Trophoblast cell (in vitro differentiated cells and primary cell): ENCODE results near the gene ITPK1.

Experiments used
- DNase-seq, 2 donors: peaks; one replicate each; pipeline ENCODE4 v3.0.0-alpha.2; 2016
- H2AFZ ChIP-seq: 2 replicates; pipeline ENCODE4 v1.6.1; 2013; ENCODE audit warnings: low read length, moderate library complexity, mild to moderate bottlenecking; ENCODE audit not compliant: insufficient read depth, poor library complexity
- H2AK5ac ChIP-seq: 2 replicates; pipeline ENCODE4 v1.6.1; 2013; ENCODE audit warnings: mild to moderate bottlenecking, low read length
- H2BK120ac ChIP-seq: 2 replicates; pipeline ENCODE4 v1.6.1; 2013; ENCODE audit warnings: low read length, mild to moderate bottlenecking, moderate library complexity; ENCODE audit not compliant: insufficient read depth, poor library complexity
- H2BK12ac ChIP-seq: 2 replicates; pipeline ENCODE4 v1.6.1; 2013; ENCODE audit warnings: mild to moderate bottlenecking, low read length, moderate library complexity
- H2BK5ac ChIP-seq: 2 replicates; pipeline ENCODE4 v1.6.1; 2013; ENCODE audit warnings: low read length, low read depth, moderate library complexity, mild to moderate bottlenecking; ENCODE audit not compliant: poor library complexity
- H3K14ac ChIP-seq: 2 replicates; pipeline ENCODE4 v1.6.1; 2013; ENCODE audit warnings: mild to moderate bottlenecking, low read length
- H3K18ac ChIP-seq: 2 replicates; pipeline ENCODE4 v1.6.1; 2013; ENCODE audit warnings: mild to moderate bottlenecking, low read length
- H3K23ac ChIP-seq: 2 replicates; pipeline ENCODE4 v1.6.1; 2013; ENCODE audit warnings: low read length
- H3K27ac ChIP-seq: 2 replicates; pipeline ENCODE4 v1.5.1; 2013; ENCODE audit warnings: low read depth, mild to moderate bottlenecking, inconsistent platforms, low read length, moderate library complexity
- H3K27me3 ChIP-seq: 2 replicates; pipeline ENCODE4 v1.6.1; 2013; ENCODE audit warnings: inconsistent platforms, mild to moderate bottlenecking, low read length, moderate library complexity; ENCODE audit not compliant: insufficient read depth
- H3K36me3 ChIP-seq, 2 experiments: 1 replicate in 1 of 2; 2 replicates in 1 of 2; pipeline ENCODE4 v1.6.1; 2013; ENCODE audit warnings: low read length in 2 of 2, mild to moderate bottlenecking in 2 of 2, moderate library complexity in 1 of 2; ENCODE audit not compliant: insufficient read depth in 2 of 2, control insufficient read depth in 1 of 2
- H3K4ac ChIP-seq: 2 replicates; pipeline ENCODE4 v1.6.1; 2013; ENCODE audit warnings: low read depth, mild to moderate bottlenecking, low read length, moderate library complexity
- H3K4me1 ChIP-seq, 2 experiments: 1 replicate in 1 of 2; 2 replicates in 1 of 2; pipeline ENCODE4 v1.6.1; 2013; ENCODE audit warnings: low read length in 2 of 2, mild to moderate bottlenecking in 2 of 2, moderate library complexity in 1 of 2; ENCODE audit not compliant: insufficient read depth in 2 of 2, control insufficient read depth in 1 of 2
- H3K4me2 ChIP-seq: 2 replicates; pipeline ENCODE4 v1.6.1; 2013; ENCODE audit warnings: inconsistent platforms, mild to moderate bottlenecking, low read length, moderate library complexity
- H3K4me3 ChIP-seq: 2 replicates; pipeline ENCODE4 v1.5.1; 2013; ENCODE audit warnings: mild to moderate bottlenecking, low read depth, low read length, inconsistent platforms
- H3K79me1 ChIP-seq: one replicate; pipeline ENCODE4 v1.6.1; 2013; ENCODE audit warnings: low read length
- H3K79me2 ChIP-seq: 2 replicates; pipeline ENCODE4 v1.6.1; 2013; ENCODE audit warnings: low read length, mild to moderate bottlenecking; ENCODE audit not compliant: control insufficient read depth, insufficient read depth, poor library complexity
- H3K9ac ChIP-seq: 2 replicates; pipeline ENCODE4 v1.6.1; 2013; ENCODE audit warnings: mild to moderate bottlenecking, low read length
- H3K9me3 ChIP-seq: 2 replicates; pipeline ENCODE4 v1.6.1; 2013; ENCODE audit warnings: low read depth, mild to moderate bottlenecking, control low read depth, inconsistent platforms, low read length; ENCODE audit not compliant: insufficient read depth
- H4K12ac ChIP-seq: 2 replicates; pipeline ENCODE4 v1.6.1; 2013; ENCODE audit warnings: low read depth, mild to moderate bottlenecking, low read length, moderate library complexity
- H4K8ac ChIP-seq: 2 replicates; pipeline ENCODE4 v1.6.1; 2013; ENCODE audit warnings: low read depth, mild to moderate bottlenecking, low read length, moderate library complexity
- H4K91ac ChIP-seq: one replicate; pipeline ENCODE4 v1.6.1; 2013; ENCODE audit warnings: low read depth, mild to moderate bottlenecking, low read length, moderate library complexity
- WGBS: extraction: QIAGEN DNeasy Blood & Tissue Kit; methylation state at CpG from one replicate; pipeline ENCODE4 v1.1.7; 2013; ENCODE audit warnings: missing lambda C conversion rate; ENCODE audit not compliant: insufficient read length, insufficient coverage; ENCODE audit errors: extremely low coverage; 5-methylcytosine and 5-hydroxymethylcytosine counted together

ITPK1 gene

DNA sequence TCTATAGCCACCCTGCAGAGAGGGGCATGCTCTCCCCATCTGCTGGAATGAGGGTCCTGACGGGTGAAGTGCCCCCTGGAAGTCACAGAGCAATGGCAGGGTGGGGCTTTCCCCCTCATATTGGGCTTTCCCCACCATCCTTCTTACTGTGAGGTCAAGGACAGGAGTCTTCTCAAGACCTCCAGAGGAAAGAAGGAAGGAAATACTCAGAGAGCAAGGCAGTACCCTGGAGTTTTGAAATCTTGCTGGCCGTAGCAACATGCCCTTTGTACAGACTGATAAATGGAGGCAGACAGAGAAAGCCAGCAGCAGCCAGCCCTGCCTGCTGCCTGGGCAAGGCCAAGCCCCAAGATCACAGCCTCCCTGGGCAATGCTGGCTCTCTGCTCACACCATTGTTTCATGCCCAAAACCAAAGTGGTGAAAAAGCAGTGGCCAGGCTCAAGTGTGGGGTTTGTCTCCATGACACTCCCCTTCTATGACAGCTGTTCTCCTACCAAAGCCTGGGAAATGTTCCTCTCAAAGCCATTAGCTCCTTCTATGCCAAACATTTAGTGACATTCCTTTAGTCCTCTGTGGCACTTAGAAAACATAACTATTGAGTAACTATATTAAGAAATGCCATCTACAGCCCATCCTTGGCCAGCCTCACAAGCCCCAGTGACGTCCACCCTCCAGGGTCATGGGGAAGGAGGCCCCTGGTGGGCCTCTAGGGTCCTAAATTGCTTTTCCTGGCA, 13.2 kb upstream of the ITPK1 start:
- no peak overlapping the region for H2BK120ac ChIP-seq
- no peak overlapping the region for H3K14ac ChIP-seq
- H3K27me3 ChIP-seq: no peaks in the 10 kb centered on the region
- H3K23ac ChIP-seq: no peak overlapping the region
- no peak overlapping the region for H3K9ac ChIP-seq
- no CpG with 5 or more reads among the region's 3 CpGs for WGBS
- no peak overlapping the region for H3K18ac ChIP-seq
- H3K4me2 ChIP-seq: no peak overlapping the region
- H2AFZ ChIP-seq: no peak overlapping the region
- H2BK12ac ChIP-seq: no peak overlapping the region
- H3K4me1 ChIP-seq: peaks cover 0 to 2% of the 10 kb centered on the region in 2 experiments
- no peak overlapping the region for H3K4ac ChIP-seq
- H3K27ac ChIP-seq: no peak overlapping the region
- no peak overlapping the region for H3K4me3 ChIP-seq
- no peak overlapping the region for H2BK5ac ChIP-seq
- H2AK5ac ChIP-seq: no peak overlapping the region
- H4K91ac ChIP-seq: no peak overlapping the region
- no peaks in the 10 kb centered on the region for H3K79me1 ChIP-seq
- H4K8ac ChIP-seq: no peak overlapping the region
- H4K12ac ChIP-seq: no peak overlapping the region
- peak in 1 of 2 donors; percentile 65 for DNase-seq
- no peaks in the 10 kb centered on the region for H3K79me2 ChIP-seq
- no peaks in the 10 kb centered on the region for H3K9me3 ChIP-seq
- no peaks in the 10 kb centered on the region for H3K36me3 ChIP-seq

DNA sequence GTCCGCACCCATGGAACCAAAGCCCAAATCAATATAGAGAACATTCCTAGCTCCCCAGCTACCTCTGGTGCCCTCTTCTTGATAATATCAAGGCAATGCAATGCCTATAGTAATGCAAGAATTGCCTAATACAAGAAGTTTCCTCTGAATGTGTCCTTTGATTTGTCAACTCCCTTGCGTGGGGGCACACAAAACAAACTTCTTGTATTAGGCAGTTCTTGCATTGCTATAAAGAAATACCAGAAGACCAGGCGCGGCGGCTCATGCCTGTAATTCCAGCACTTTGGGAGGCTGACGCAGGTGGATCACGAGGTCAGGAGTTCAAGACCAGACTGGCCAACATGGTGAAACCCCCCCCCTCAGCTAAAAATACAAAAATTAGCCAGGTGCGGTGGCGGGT, 10.4 kb upstream of the ITPK1 start:
- Histone ChIP-seq H2AK5ac (no peak overlapping the region), H2BK12ac (no peak overlapping the region), H3K4me2 (no peak overlapping the region), H3K23ac (no peak overlapping the region), H3K27me3 (no peaks in the 10 kb centered on the region), H4K91ac (no peak overlapping the region), H2AFZ (no peak overlapping the region), H3K9me3 (no peaks in the 10 kb centered on the region), H3K4me3 (no peak overlapping the region), H3K79me2 (no peaks in the 10 kb centered on the region), H3K18ac (no peak overlapping the region), H4K12ac (no peak overlapping the region), H4K8ac (no peak overlapping the region), H3K4ac (no peak overlapping the region), H3K36me3 (no peaks in the 10 kb centered on the region), H3K14ac (no peak overlapping the region), H3K4me1 (peaks cover 0 to 2% of the 10 kb centered on the region in 2 experiments), H2BK5ac (no peak overlapping the region), H3K9ac (no peak overlapping the region), H2BK120ac (no peak overlapping the region), H3K79me1 (no peaks in the 10 kb centered on the region), H3K27ac (no peak overlapping the region)
- peak; percentile 66 to 74 for DNase-seq
- WGBS: no CpG with 5 or more reads among the region's 9 CpGs

DNA sequence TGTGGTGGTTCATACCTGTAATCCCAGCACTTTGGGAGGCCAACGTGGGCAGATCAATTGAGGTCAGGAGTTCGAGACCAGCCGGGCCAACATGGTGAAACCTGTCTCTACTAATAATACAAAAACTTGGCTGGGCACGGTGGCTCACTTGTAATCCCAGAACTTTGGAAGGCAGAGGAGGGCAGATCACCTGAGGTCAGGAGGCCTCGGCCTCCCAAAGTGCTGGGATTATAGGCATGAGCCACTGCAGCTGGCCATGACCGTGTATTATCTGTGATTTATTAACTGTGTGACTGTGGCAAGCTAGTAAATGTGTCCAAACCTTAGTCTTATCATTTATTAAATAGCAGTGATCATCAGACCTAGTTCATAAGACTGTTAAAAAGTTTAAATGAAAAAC, 7.1 kb upstream of the ITPK1 start:
- no peak overlapping the region for H4K8ac ChIP-seq
- no peak overlapping the region for H3K4me2 ChIP-seq
- no peaks in the 10 kb centered on the region for H3K79me2 ChIP-seq
- H3K23ac ChIP-seq: no peak overlapping the region
- H3K9me3 ChIP-seq: no peaks in the 10 kb centered on the region
- no peak overlapping the region for H3K27ac ChIP-seq
- H3K4me1 ChIP-seq: no peaks in the 10 kb centered on the region
- no peak overlapping the region for H3K14ac ChIP-seq
- no peaks in the 10 kb centered on the region for H3K79me1 ChIP-seq
- H2BK120ac ChIP-seq: no peak overlapping the region
- no peak overlapping the region for H3K4me3 ChIP-seq
- H2AK5ac ChIP-seq: no peak overlapping the region
- WGBS: no CpG with 5 or more reads among the region's 6 CpGs
- no peak overlapping the region for H4K12ac ChIP-seq
- no peak for DNase-seq
- no peak overlapping the region for H4K91ac ChIP-seq
- H2BK5ac ChIP-seq: no peak overlapping the region
- no peak overlapping the region for H3K9ac ChIP-seq
- H2BK12ac ChIP-seq: no peak overlapping the region
- no peaks in the 10 kb centered on the region for H3K27me3 ChIP-seq
- H2AFZ ChIP-seq: no peak overlapping the region
- H3K18ac ChIP-seq: no peak overlapping the region
- no peak overlapping the region for H3K4ac ChIP-seq
- H3K36me3 ChIP-seq: no peaks in the 10 kb centered on the region

DNA sequence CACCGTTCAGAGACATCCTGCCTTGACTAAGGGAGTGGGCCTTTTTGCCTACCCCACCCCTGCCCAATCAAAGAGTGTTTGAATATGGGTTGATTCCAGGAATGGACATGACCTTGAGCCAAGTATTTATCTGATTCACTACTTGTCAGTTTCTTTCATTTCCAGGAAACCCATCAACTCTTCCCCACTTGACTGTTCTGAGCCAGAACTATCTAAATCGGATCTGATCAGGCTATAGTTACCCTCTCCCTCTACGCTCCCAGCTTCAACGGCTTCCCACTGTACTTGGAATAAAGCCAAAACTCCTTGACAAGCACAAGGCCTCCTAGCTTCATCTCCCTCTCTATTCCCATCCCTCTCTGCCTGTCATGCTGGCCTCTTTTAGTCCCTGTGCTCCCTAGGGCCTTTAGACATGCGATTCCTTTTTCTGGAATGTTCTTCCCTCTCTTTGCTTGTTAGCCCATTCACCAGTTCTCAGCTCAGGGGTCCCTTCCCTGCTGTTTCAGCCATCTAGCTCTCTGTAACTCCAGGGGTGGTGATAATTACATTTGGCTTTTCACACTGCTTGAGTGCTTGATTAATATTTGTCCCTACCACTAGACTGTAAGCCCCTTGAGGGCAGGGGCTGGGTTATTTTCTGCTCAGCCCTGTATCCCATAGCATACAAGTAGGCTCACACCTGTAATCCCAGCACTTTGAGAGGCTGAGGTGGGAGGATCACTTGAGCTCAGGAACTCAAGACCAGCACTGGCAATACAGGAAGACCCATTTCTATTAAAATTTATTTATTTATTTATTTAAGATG, 5.5 kb upstream of the ITPK1 start:
- Histone ChIP-seq H4K91ac (no peak overlapping the region), H2AK5ac (no peak overlapping the region), H3K27ac (no peak overlapping the region), H3K4me1 (peaks cover 3 to 4% of the 10 kb centered on the region in 2 experiments), H3K9ac (no peak overlapping the region), H3K4ac (no peak overlapping the region), H2AFZ (no peak overlapping the region), H3K4me2 (no peak overlapping the region), H3K14ac (no peak overlapping the region), H3K36me3 (no peaks in the 10 kb centered on the region), H3K23ac (peak overlapping the region; percentile 7), H3K4me3 (no peak overlapping the region), H3K79me1 (peaks cover under 1% of the 10 kb centered on the region), H3K79me2 (peaks cover under 1% of the 10 kb centered on the region), H4K12ac (no peak overlapping the region), H3K27me3 (no peaks in the 10 kb centered on the region), H2BK5ac (no peak overlapping the region), H2BK12ac (no peak overlapping the region), H4K8ac (no peak overlapping the region), H2BK120ac (no peak overlapping the region), H3K9me3 (no peaks in the 10 kb centered on the region), H3K18ac (no peak overlapping the region)
- no peak for DNase-seq
- no CpG with 5 or more reads among the region's 5 CpGs for whole genome bisulfite sequencing
